GM08714 (cell line): ENCODE results near the gene ZNF695.

ENCODE experiments used
- H3K4me3 ChIP-seq: fragments of 200-500 bp; sonication (Bioruptor generic); 2 replicates; pipeline ENCODE4 v1.5.1; 2014; ENCODE audit warnings: mild to moderate bottlenecking, low read length, inconsistent platforms
- ZNF274 ChIP-seq: IDR thresholded peaks from 2 replicates; pipeline ENCODE4 v1.6.1; 2012; ENCODE audit warnings: mild to moderate bottlenecking, low read depth, low read length

ZNF695 gene

GRCh38 chr1:246978785-246979184 is 29.1 kb downstream of the ZNF695 start:
- no peak for TF ChIP-seq ZNF274
- H3K4me3 ChIP-seq = no peak overlapping the region

GRCh38 chr1:246978281-246978680 is 29.6 kb downstream of the ZNF695 start:
- TF ChIP-seq ZNF274 = no peak
- no peak overlapping the region for H3K4me3 ChIP-seq

- TF ChIP-seq ZNF274 = no peak
- no peak overlapping the region for H3K4me3 ChIP-seq
Observed at GRCh38 chr1:246971969-246972368, 35.9 kb downstream of the ZNF695 start.

GRCh38 chr1:246971090-246971721 is 36.7 kb downstream of the ZNF695 start:
- H3K4me3 ChIP-seq = no peak overlapping the region
- no peak for TF ChIP-seq ZNF274

- no peak overlapping the region for H3K4me3 ChIP-seq
- TF ChIP-seq ZNF274 = no peak
Observed at GRCh38 chr1:246969621-246970020, 38.2 kb downstream of the ZNF695 start.

GRCh38 chr1:246966502-246966901 is 41.4 kb downstream of the ZNF695 start:
- no peak overlapping the region for H3K4me3 ChIP-seq
- TF ChIP-seq ZNF274 = no peak

- no peak for TF ChIP-seq ZNF274
- no peak overlapping the region for H3K4me3 ChIP-seq
Observed at GRCh38 chr1:246959944-246960693, 47.7 kb downstream of the ZNF695 start.

- no peak for TF ChIP-seq ZNF274
- no peak overlapping the region for H3K4me3 ChIP-seq
Observed at GRCh38 chr1:246954126-246954525, 53.7 kb downstream of the ZNF695 start.

- no peak overlapping the region for H3K4me3 ChIP-seq
- no peak for TF ChIP-seq ZNF274
Observed at GRCh38 chr1:246951413-246951812, 56.4 kb downstream of the ZNF695 start.

- no peak overlapping the region for H3K4me3 ChIP-seq
- TF ChIP-seq ZNF274 = no peak
Observed at GRCh38 chr1:246949956-246950355, 57.9 kb downstream of the ZNF695 start.

GRCh38 chr1:246947255-246947654 is 60.6 kb downstream of the ZNF695 start:
- H3K4me3 ChIP-seq = no peak overlapping the region
- no peak for TF ChIP-seq ZNF274

- H3K4me3 ChIP-seq = no peak overlapping the region
- TF ChIP-seq ZNF274 = no peak
Observed at GRCh38 chr1:246946366-246946765, 61.5 kb downstream of the ZNF695 start.
